ENCODE results near the gene NSMF. TPM values are rescaled to one million over a fixed set of nuclear protein-coding genes. Genes with fewer than 3 reads are reported as not detected.

NSMF gene
- polyA plus RNA-seq, 4 donors: 25.4 to 76.9 (median 45.6) TPM

GRCh38 chr9:137500666-137501397, 41.7 kb upstream of the NSMF start:
- Histone ChIP-seq H3K4me3 (ENCODE audit: low read depth in 1 of 3, low read length in 3 of 3) (no peak overlapping the region), H3K4me1 (ENCODE audit: control insufficient read depth in 3 of 3, insufficient read depth in 2 of 3, low read depth in 1 of 3, low read length in 2 of 3) (no peaks in the 10 kb centered on the region), H3K27ac (ENCODE audit: low read depth in 1 of 3, low read length in 2 of 3) (no peak overlapping the region), H3K36me3 (ENCODE audit: control insufficient read depth in 3 of 3, insufficient read depth in 2 of 3, low read depth in 1 of 3, low read length in 3 of 3) (peaks cover 0 to 6% (median 0%) of the 10 kb centered on the region in 3 donors), H3K27me3 (ENCODE audit: control insufficient read depth in 3 of 3, insufficient read depth in 3 of 3, low read length in 3 of 3) (no peaks in the 10 kb centered on the region), H3K9me3 (ENCODE audit: control insufficient read depth in 2 of 2, insufficient read depth in 1 of 2, low read depth in 1 of 2, low read length in 1 of 2) (no peaks in the 10 kb centered on the region)
- FAIRE-seq: no peak
- 92 to 95% (median 92%) methylated on average over 45 of the region's 45 CpGs for WGBS, 3 donors
- no peak for DNase-seq

- DNase-seq (no peak), FAIRE-seq (no peak)
- H3K4me1 ChIP-seq (ENCODE audit: control insufficient read depth in 3 of 3, insufficient read depth in 2 of 3, low read depth in 1 of 3, low read length in 2 of 3): no peaks in the 10 kb centered on the region
- H3K27me3 ChIP-seq (ENCODE audit: control insufficient read depth in 3 of 3, insufficient read depth in 3 of 3, low read length in 3 of 3): no peaks in the 10 kb centered on the region
- 90 to 94% (median 92%) methylated on average over 32 to 36 of the region's 36 CpGs for WGBS, 3 donors
- no peaks in the 10 kb centered on the region for H3K9me3 ChIP-seq (ENCODE audit: control insufficient read depth in 2 of 2, insufficient read depth in 1 of 2, low read depth in 1 of 2, low read length in 1 of 2)
- peaks cover 0 to 6% (median 0%) of the 10 kb centered on the region in 3 donors for H3K36me3 ChIP-seq (ENCODE audit: control insufficient read depth in 3 of 3, insufficient read depth in 2 of 3, low read depth in 1 of 3, low read length in 3 of 3)
- H3K4me3 ChIP-seq (ENCODE audit: low read depth in 1 of 3, low read length in 3 of 3): no peak overlapping the region
- no peak overlapping the region for H3K27ac ChIP-seq (ENCODE audit: low read depth in 1 of 3, low read length in 2 of 3)
These were observed 40.9 kb upstream of the NSMF start for GRCh38 chr9:137499858-137500661.

GRCh38 chr9:137499416-137499815, 40.3 kb upstream of the NSMF start:
- no peak overlapping the region for H3K27ac ChIP-seq (ENCODE audit: low read depth in 1 of 3, low read length in 2 of 3)
- H3K36me3 ChIP-seq (ENCODE audit: control insufficient read depth in 3 of 3, insufficient read depth in 2 of 3, low read depth in 1 of 3, low read length in 3 of 3): peaks cover 0 to 6% (median 0%) of the 10 kb centered on the region in 3 donors
- no peak overlapping the region for H3K4me3 ChIP-seq (ENCODE audit: low read depth in 1 of 3, low read length in 3 of 3)
- no peaks in the 10 kb centered on the region for H3K4me1 ChIP-seq (ENCODE audit: control insufficient read depth in 3 of 3, insufficient read depth in 2 of 3, low read depth in 1 of 3, low read length in 2 of 3)
- no peaks in the 10 kb centered on the region for H3K9me3 ChIP-seq (ENCODE audit: control insufficient read depth in 2 of 2, insufficient read depth in 1 of 2, low read depth in 1 of 2, low read length in 1 of 2)
- no peak for DNase-seq
- WGBS, 3 donors: 89 to 90% (median 89%) methylated on average over 15 to 16 of the region's 16 CpGs
- H3K27me3 ChIP-seq (ENCODE audit: control insufficient read depth in 3 of 3, insufficient read depth in 3 of 3, low read length in 3 of 3): no peaks in the 10 kb centered on the region
- no peak for FAIRE-seq

- no peak overlapping the region for H3K27ac ChIP-seq (ENCODE audit: low read depth in 1 of 3, low read length in 2 of 3)
- no peak for FAIRE-seq
- 86 to 87% (median 87%) methylated on average over 15 to 16 of the region's 16 CpGs for WGBS, 3 donors
These were observed 39.6 kb upstream of the NSMF start for GRCh38 chr9:137498720-137499150.

GRCh38 chr9:137497921-137498719, 39.0 kb upstream of the NSMF start:
- Histone ChIP-seq H3K27ac (ENCODE audit: low read depth in 1 of 3, low read length in 2 of 3) (no peak overlapping the region), H3K4me1 (ENCODE audit: control insufficient read depth in 3 of 3, insufficient read depth in 2 of 3, low read depth in 1 of 3, low read length in 2 of 3) (no peaks in the 10 kb centered on the region), H3K4me3 (ENCODE audit: low read depth in 1 of 3, low read length in 3 of 3) (no peak overlapping the region), H3K36me3 (ENCODE audit: control insufficient read depth in 3 of 3, insufficient read depth in 2 of 3, low read depth in 1 of 3, low read length in 3 of 3) (peaks cover 0 to 6% (median 0%) of the 10 kb centered on the region in 3 donors), H3K27me3 (ENCODE audit: control insufficient read depth in 3 of 3, insufficient read depth in 3 of 3, low read length in 3 of 3) (no peaks in the 10 kb centered on the region), H3K9me3 (ENCODE audit: control insufficient read depth in 2 of 2, insufficient read depth in 1 of 2, low read depth in 1 of 2, low read length in 1 of 2) (peaks cover 0 to 7% of the 10 kb centered on the region in 2 donors)
- DNase-seq (peak in 1 of 2 donors; percentile 44), FAIRE-seq (no peak)
- 84% methylated on average over 36 of the region's 36 CpGs for WGBS, 3 donors

More at GRCh38 chr9:137498720-137499150, 39.6 kb upstream of the NSMF start:
- DNase-seq: no peak
- Histone ChIP-seq H3K4me1 (ENCODE audit: control insufficient read depth in 3 of 3, insufficient read depth in 2 of 3, low read depth in 1 of 3, low read length in 2 of 3) (no peaks in the 10 kb centered on the region), H3K36me3 (ENCODE audit: control insufficient read depth in 3 of 3, insufficient read depth in 2 of 3, low read depth in 1 of 3, low read length in 3 of 3) (peaks cover 0 to 6% (median 0%) of the 10 kb centered on the region in 3 donors), H3K4me3 (ENCODE audit: low read depth in 1 of 3, low read length in 3 of 3) (no peak overlapping the region), H3K27me3 (ENCODE audit: control insufficient read depth in 3 of 3, insufficient read depth in 3 of 3, low read length in 3 of 3) (no peaks in the 10 kb centered on the region), H3K9me3 (ENCODE audit: control insufficient read depth in 2 of 2, insufficient read depth in 1 of 2, low read depth in 1 of 2, low read length in 1 of 2) (peaks cover 0 to 2% of the 10 kb centered on the region in 2 donors)

GRCh38 chr9:137496601-137497375, 37.7 kb upstream of the NSMF start:
- DNase-seq (no peak), FAIRE-seq (no peak)
- Histone ChIP-seq H3K36me3 (ENCODE audit: control insufficient read depth in 3 of 3, insufficient read depth in 2 of 3, low read depth in 1 of 3, low read length in 3 of 3) (peaks cover 0 to 6% (median 0%) of the 10 kb centered on the region in 3 donors), H3K4me1 (ENCODE audit: control insufficient read depth in 3 of 3, insufficient read depth in 2 of 3, low read depth in 1 of 3, low read length in 2 of 3) (no peaks in the 10 kb centered on the region), H3K27ac (ENCODE audit: low read depth in 1 of 3, low read length in 2 of 3) (no peak overlapping the region), H3K4me3 (ENCODE audit: low read depth in 1 of 3, low read length in 3 of 3) (no peak overlapping the region), H3K9me3 (ENCODE audit: control insufficient read depth in 2 of 2, insufficient read depth in 1 of 2, low read depth in 1 of 2, low read length in 1 of 2) (peaks cover 0 to 9% of the 10 kb centered on the region in 2 donors), H3K27me3 (ENCODE audit: control insufficient read depth in 3 of 3, insufficient read depth in 3 of 3, low read length in 3 of 3) (no peaks in the 10 kb centered on the region)
- WGBS, 3 donors: 95 to 96% (median 95%) methylated on average over 27 of the region's 27 CpGs

GRCh38 chr9:137494550-137495351, 35.6 kb upstream of the NSMF start:
- H3K27me3 ChIP-seq (ENCODE audit: control insufficient read depth in 3 of 3, insufficient read depth in 3 of 3, low read length in 3 of 3): no peaks in the 10 kb centered on the region
- no peak overlapping the region for H3K4me3 ChIP-seq (ENCODE audit: low read depth in 1 of 3, low read length in 3 of 3)
- no peaks in the 10 kb centered on the region for H3K4me1 ChIP-seq (ENCODE audit: control insufficient read depth in 3 of 3, insufficient read depth in 2 of 3, low read depth in 1 of 3, low read length in 2 of 3)
- DNase-seq: peak in 1 of 2 donors; percentile 17
- H3K36me3 ChIP-seq (ENCODE audit: control insufficient read depth in 3 of 3, insufficient read depth in 2 of 3, low read depth in 1 of 3, low read length in 3 of 3): no peaks in the 10 kb centered on the region
- WGBS, 3 donors: 76 to 94% (median 87%) methylated on average over 44 to 46 of the region's 46 CpGs
- FAIRE-seq: no peak
- peaks cover 0 to 9% of the 10 kb centered on the region in 2 donors for H3K9me3 ChIP-seq (ENCODE audit: control insufficient read depth in 2 of 2, insufficient read depth in 1 of 2, low read depth in 1 of 2, low read length in 1 of 2)
- H3K27ac ChIP-seq (ENCODE audit: low read depth in 1 of 3, low read length in 2 of 3): no peak overlapping the region

All from small intestine (tissue), 7 donors.